GM19035 (cell line): ENCODE data around the gene CHST11.
"Not testable (repeated sequence)": the region's sequence is repeated elsewhere in the genome, so short reads cannot be mapped to it uniquely, and the experiment has no call there.

Experiments
- ATAC-seq: cut with Tn5 transposase; IDR thresholded peaks from one replicate; pipeline ENCODE4 v1.9.1; 2021; ENCODE audit not compliant: unreplicated experiment

Gene CHST11

GRCh38 chr12:104522985-104523722, 66.4 kb downstream of the CHST11 start:
- no peak for ATAC-seq

DNA sequence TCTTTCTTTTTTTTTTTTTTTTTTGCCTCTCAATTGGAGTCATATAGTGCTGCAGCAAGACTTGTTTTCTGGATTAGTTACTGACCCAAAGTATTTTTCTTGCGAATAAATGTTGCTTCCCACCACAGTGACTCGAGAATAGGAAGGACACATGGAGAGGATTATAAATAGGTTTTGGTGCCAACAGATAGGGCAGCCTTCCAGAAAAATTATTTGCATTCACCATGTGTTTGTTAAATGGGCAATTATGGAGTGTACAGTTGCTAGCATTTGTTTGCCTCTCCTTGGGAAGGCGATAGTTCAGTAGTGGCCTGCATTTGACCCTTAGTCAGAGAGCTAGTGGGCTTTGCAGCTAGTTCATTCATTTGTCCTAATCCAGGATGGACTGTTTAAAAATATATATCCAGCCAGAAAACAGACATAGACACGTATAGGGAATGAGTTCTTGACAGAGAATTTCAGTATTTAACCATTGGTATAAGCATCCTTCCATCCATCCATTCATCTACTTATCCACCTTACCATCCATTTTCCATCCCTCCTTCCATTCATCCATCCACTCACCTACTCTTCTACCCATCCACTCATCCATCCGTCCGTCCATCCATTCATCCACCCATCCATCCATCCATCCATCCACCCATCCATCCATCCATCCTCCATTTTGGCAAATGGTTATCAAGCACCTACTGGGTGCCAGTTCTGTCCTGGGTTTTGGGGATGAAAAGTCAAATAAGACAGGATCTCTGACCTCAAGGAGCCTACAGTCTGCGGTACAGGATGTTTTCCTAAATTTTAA, 67.5 kb downstream of the CHST11 start:
- no peak for ATAC-seq

GRCh38 chr12:104526320-104526719, 69.6 kb downstream of the CHST11 start:
- ATAC-seq: no peak

GRCh38 chr12:104526751-104527150, 70.0 kb downstream of the CHST11 start:
- ATAC-seq: no peak

GRCh38 chr12:104527653-104528052, 70.9 kb downstream of the CHST11 start:
- ATAC-seq: not testable (repeated sequence)

DNA sequence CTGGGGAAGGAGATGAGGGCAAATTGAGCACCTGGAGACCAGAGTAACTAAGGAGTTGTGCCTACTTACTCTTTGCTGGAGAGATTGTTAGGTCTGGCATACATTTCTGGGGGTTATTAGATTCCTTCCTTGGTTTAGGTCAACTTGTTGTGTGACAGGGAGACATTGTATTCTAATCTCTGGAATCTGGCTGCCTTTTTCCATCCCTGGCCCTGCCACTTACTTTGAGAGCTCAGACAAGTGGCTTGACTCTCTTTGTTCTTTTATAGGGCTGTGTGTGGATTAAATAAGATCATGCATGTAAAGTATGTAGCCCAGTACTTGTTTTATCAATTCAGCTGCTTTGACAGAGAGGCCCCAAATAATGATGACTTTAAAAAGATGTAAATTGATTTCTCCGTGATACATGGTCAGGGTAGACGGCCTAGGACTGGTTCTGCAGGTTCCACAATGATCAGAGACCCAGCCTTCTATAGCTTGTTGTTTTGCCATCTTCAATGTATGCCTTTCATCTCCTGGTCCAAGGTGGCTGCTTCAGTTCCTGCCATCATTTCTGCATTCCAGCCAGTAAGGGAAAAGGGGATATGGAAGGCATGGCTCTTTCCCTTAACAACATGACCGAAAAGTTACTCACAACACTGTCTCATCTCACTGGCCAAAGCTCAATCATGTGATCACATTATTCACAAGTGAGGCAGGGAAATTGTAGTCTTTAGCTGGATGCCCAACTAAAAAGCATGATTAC, 72.6 kb downstream of the CHST11 start:
- ATAC-seq: no peak

- no peak for ATAC-seq
These were observed 75.9 kb downstream of the CHST11 start for GRCh38 chr12:104532636-104533035.

- no peak for ATAC-seq
These were observed 76.4 kb downstream of the CHST11 start for GRCh38 chr12:104533134-104533533.

GRCh38 chr12:104534162-104534856, 77.6 kb downstream of the CHST11 start:
- no peak for ATAC-seq

DNA sequence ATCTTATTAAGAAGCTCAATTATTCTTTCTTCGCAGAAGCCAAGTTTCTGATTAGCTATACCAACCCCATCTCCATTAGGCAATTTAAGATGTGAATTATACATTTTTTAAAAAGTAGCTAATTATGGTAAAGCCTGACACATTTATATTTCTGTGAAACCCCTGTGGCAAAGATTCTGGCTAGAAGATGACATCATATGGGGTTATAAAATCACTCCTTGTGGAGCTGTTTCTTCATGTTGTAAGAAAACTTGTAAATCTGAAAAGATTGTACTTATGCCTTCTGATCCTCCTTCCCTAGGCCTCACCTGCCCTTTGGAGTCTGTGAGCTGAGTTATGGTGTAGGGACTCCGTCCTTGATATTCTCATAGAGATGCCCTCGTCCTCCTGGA, 78.1 kb downstream of the CHST11 start:
- no peak for ATAC-seq

- ATAC-seq: no peak
These were observed 78.6 kb downstream of the CHST11 start for GRCh38 chr12:104535369-104535768.

DNA sequence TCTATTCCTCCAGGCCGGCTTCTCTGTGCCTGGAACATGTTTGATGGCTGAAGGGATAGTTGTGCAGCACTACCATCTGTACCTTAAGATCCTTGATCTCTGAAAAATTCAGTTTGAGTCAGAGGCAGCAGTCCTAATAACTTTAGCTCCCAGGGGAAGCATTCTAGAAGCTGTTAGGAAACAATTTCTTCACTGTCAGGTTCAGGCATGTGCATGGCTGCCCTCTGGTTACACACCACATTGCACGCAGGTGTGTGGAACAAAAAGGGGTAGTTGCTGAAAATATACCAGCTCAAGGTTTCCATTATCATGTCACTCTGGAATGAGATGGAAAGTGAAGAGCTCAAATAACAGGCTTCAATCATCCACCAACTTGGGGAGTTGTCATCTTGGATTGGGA, 80.1 kb downstream of the CHST11 start:
- ATAC-seq: no peak

DNA sequence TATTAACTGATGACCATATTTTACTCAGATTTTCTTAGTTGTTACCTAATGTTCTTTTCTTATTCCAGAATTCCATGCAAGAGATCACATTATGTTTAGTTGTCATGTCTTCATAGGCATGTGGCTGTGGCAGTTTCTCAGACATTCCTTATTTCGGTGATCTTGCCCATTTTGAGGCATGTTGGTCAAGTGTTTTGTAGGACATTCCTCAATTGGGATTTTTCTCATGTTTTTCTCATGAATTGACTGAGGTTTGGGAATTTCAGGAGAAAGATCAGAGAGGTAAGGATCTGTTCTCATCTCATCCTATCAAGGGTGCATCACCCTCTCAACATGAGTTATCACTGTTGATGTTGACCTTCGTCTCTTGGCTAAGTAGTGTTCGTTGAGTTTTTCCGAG, 81.3 kb downstream of the CHST11 start:
- ATAC-seq: no peak

DNA sequence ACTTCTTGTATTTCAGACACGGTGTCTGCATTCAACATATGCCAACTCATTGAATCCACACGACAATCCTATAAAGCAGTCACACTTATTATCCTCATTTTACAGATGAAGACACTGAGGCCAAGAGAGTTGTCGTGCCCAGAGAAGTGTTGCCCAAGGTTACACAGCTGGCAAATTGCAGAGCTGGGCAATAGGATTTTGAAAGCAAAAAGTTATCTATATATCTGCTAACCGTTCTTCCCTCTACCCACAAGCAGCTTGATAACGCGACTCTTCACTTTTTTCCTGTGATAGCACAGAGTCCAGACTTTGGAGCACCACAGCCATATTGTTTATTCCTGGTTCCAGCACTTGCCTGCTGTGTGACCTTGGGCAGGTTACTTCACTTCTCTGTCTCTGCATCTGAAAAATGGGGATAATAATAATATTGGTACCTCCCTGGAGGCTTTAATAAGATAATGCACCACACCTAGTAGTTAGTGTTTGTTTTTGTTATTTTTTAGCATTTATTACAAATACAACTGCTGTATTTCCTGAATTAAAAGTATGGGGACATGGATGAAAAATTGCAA, 82.2 kb downstream of the CHST11 start:
- no peak for ATAC-seq

GRCh38 chr12:104544836-104545235, 88.1 kb downstream of the CHST11 start:
- no peak for ATAC-seq

GRCh38 chr12:104546575-104546974, 89.8 kb downstream of the CHST11 start:
- ATAC-seq: no peak

GRCh38 chr12:104547235-104547634, 90.5 kb downstream of the CHST11 start:
- ATAC-seq: no peak

DNA sequence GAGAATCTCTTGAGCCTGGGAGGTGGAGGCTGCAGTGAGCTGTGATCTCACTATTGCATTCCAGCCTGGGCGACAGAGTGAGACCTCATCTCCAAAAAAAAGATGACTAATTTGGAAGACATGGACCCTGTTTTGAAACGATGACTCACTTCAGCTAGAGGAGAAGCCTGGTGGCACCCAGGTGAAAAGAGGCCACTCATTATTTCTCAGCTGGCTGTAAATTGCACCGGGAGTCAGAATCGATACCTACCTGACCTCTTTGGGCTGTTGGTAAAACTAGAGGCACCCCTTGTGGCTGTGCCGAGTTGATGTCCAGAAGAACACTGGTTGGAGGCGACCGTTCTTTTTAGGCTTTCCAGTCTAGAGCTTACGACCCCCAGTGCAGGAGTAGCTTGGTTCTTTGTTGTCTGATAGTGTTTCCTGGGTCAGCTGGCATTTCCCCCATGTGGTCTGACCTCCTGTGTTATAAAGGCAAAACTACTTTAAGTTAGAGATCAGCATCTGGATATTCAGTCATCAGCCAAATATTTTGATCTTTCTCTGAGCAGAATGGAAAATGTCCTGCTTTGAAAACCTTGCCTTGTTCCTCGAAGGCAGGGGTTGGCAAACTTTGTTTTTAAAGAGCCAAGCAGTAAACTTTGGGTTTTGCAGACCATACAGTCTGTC, 93.2 kb downstream of the CHST11 start:
- ATAC-seq: no peak

- no peak for ATAC-seq
These were observed 94.7 kb downstream of the CHST11 start for GRCh38 chr12:104551313-104551931.

DNA sequence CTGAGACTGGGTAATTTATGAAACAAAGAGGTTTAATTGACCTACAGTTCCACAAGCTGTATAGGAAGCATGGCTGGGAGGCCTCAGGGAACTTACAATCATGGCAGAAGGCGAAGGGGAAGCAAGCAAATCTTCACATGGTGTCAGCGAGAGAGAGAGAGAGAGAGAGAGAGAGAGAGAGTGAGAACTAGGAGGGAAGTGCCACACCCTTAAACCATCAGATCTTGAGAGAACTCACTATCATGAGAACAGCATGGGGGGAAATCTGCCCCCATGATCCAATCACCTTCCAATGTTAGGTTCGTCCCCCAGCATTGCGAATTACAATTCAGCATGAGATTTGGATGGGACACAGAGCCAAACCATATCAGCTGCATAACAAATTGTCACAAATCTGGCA, 96.7 kb downstream of the CHST11 start:
- ATAC-seq: no peak
